Gastrocnemius medialis (tissue), 4 donors: Measurements from ENCODE around the gene PTX4.

Experiments used
- CTCF ChIP-seq, 5 experiments: fragments of 450-650 bp in 3 of 5; fragments of 200-600 bp in 2 of 5; sonication (generic) in 2 of 5; IDR thresholded peaks in 4 of 5; conservative IDR thresholded peaks in 1 of 5; 1 replicate in 4 of 5; 2 replicates in 1 of 5; pipeline ENCODE4 v1.5.1; 2016 to 2019; ENCODE audit warnings: antibody characterized with exemption in 5 of 5, mild to moderate bottlenecking in 3 of 5, moderate library complexity in 3 of 5
- POLR2A ChIP-seq, 2 donors: fragments of 450-650 bp; IDR thresholded peaks; one replicate each; pipeline ENCODE4 v1.6.1; 2017; ENCODE audit warnings: antibody characterized with exemption in 2 of 2, mild to moderate bottlenecking in 2 of 2, moderate library complexity in 2 of 2

- TF ChIP-seq POLR2A (IDR thresholded peaks at IDR 0.05) (no peak), CTCF (IDR thresholded peaks at IDR 0.05 in 4 of 5, conservative IDR thresholded peaks at IDR 0.05 in 1 of 5) (no peak)
Observed at GRCh38 chr16:1466968-1467521, 21.7 kb downstream of the PTX4 start.
